Fibroblast of lung (primary cell): ENCODE measurements around the gene UBE2N.

Experiments used
- EZH2 ChIP-seq: IDR thresholded peaks from 2 replicates; pipeline ENCODE4 v1.5.1; 2012; ENCODE audit warnings: low read length, control low read depth, mild to moderate bottlenecking; ENCODE audit errors: missing control alignments
- TF ChIP-seq, protein P1 (sequence below), 2 donors: IDR thresholded peaks in 1 of 2; conservative IDR thresholded peaks in 1 of 2; 1 replicate in 1 of 2; 2 replicates in 1 of 2; pipeline ENCODE4 v1.5.1; 2011 to 2012; ENCODE audit warnings: low read length in 2 of 2, control low read depth in 1 of 2, inconsistent platforms in 1 of 2, low read depth in 1 of 2, mild to moderate bottlenecking in 1 of 2

DNA sequence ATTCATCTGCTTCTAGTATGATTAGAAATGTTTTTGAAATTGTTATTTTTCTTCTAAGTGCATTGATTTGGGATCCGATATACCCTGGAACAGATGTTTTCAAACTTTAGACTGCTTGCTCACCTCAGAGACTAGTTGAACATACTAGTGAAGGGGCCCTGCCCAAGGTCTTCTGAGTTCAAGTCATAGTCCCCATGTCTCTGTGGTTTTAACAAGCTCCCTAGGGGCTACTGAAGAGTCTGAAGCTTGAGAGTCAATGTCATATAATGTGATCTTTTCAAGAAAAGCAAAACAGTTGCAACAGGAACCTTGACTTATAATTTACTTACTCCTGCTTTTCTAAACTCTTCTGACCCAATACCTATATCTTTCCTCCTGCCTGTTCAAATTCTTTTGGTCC is 7.5 kb upstream of the UBE2N start:
- TF ChIP-seq EZH2, result no peak
- TF ChIP-seq, protein P1, sequence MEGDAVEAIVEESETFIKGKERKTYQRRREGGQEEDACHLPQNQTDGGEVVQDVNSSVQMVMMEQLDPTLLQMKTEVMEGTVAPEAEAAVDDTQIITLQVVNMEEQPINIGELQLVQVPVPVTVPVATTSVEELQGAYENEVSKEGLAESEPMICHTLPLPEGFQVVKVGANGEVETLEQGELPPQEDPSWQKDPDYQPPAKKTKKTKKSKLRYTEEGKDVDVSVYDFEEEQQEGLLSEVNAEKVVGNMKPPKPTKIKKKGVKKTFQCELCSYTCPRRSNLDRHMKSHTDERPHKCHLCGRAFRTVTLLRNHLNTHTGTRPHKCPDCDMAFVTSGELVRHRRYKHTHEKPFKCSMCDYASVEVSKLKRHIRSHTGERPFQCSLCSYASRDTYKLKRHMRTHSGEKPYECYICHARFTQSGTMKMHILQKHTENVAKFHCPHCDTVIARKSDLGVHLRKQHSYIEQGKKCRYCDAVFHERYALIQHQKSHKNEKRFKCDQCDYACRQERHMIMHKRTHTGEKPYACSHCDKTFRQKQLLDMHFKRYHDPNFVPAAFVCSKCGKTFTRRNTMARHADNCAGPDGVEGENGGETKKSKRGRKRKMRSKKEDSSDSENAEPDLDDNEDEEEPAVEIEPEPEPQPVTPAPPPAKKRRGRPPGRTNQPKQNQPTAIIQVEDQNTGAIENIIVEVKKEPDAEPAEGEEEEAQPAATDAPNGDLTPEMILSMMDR (conservative IDR thresholded peaks at IDR 0.05 in 1 of 2, IDR thresholded peaks at IDR 0.05 in 1 of 2; ENCODE audit: low read depth in 1 of 2, low read length in 2 of 2), result no peak
